Measurements from ENCODE around the gene PDSS2.

Gene PDSS2

GRCh38 chr6:107244082-107244741 lies 215.2 kb downstream of the PDSS2 start:
- Histone ChIP-seq H3K27me3 (ENCODE audit: insufficient read depth, low read length) (no peaks in the 10 kb centered on the region), H3K36me3 (ENCODE audit: insufficient read depth, low read length) (no peaks in the 10 kb centered on the region), H3K4me1 (ENCODE audit: control insufficient read depth, insufficient read depth, low read length, unreplicated experiment) (peaks cover 11% of the 10 kb centered on the region), H3K79me2 (ENCODE audit: control insufficient read depth, insufficient read depth, low read length, unreplicated experiment) (no peaks in the 10 kb centered on the region), H2AFZ (ENCODE audit: low read length, unreplicated experiment) (no peak overlapping the region), H3K4me3 (ENCODE audit: low read depth, low read length) (no peak overlapping the region), H3K27ac (ENCODE audit: low read depth, low read length) (no peak overlapping the region)

- H3K36me3 ChIP-seq (ENCODE audit: insufficient read depth, low read length) = no peaks in the 10 kb centered on the region
- no peaks in the 10 kb centered on the region for H3K27me3 ChIP-seq (ENCODE audit: insufficient read depth, low read length)
- no peak overlapping the region for H3K4me3 ChIP-seq (ENCODE audit: low read depth, low read length)
- H3K27ac ChIP-seq (ENCODE audit: low read depth, low read length) = no peak overlapping the region
- H2AFZ ChIP-seq (ENCODE audit: low read length, unreplicated experiment) = no peak overlapping the region
- no peaks in the 10 kb centered on the region for H3K79me2 ChIP-seq (ENCODE audit: control insufficient read depth, insufficient read depth, low read length, unreplicated experiment)
- H3K4me1 ChIP-seq (ENCODE audit: control insufficient read depth, insufficient read depth, low read length, unreplicated experiment) = peaks cover 12% of the 10 kb centered on the region
Observed at GRCh38 chr6:107243471-107243870, 215.9 kb downstream of the PDSS2 start.

GRCh38 chr6:107237992-107238660 lies 221.2 kb downstream of the PDSS2 start:
- H3K4me1 ChIP-seq (ENCODE audit: control insufficient read depth, insufficient read depth, low read length, unreplicated experiment) = peaks cover 19% of the 10 kb centered on the region

GRCh38 chr6:107235511-107235910 lies 223.9 kb downstream of the PDSS2 start:
- H3K4me1 ChIP-seq (ENCODE audit: control insufficient read depth, insufficient read depth, low read length, unreplicated experiment) = peaks cover 19% of the 10 kb centered on the region
- H3K4me3 ChIP-seq (ENCODE audit: low read depth, low read length) = no peak overlapping the region

More at GRCh38 chr6:107237992-107238660, 221.2 kb downstream of the PDSS2 start:
- no peak overlapping the region for H2AFZ ChIP-seq (ENCODE audit: low read length, unreplicated experiment)
- no peaks in the 10 kb centered on the region; the same call in 1 of the 2 replicates for H3K36me3 ChIP-seq (ENCODE audit: insufficient read depth, low read length)
- no peaks in the 10 kb centered on the region for H3K27me3 ChIP-seq (ENCODE audit: insufficient read depth, low read length)
- no peaks in the 10 kb centered on the region for H3K79me2 ChIP-seq (ENCODE audit: control insufficient read depth, insufficient read depth, low read length, unreplicated experiment)
- H3K27ac ChIP-seq (ENCODE audit: low read depth, low read length) = no peak overlapping the region
- H3K4me3 ChIP-seq (ENCODE audit: low read depth, low read length) = no peak overlapping the region

GRCh38 chr6:107235007-107235406 lies 224.4 kb downstream of the PDSS2 start:
- Histone ChIP-seq H3K27ac (ENCODE audit: low read depth, low read length) (no peak overlapping the region), H3K36me3 (ENCODE audit: insufficient read depth, low read length) (no peaks in the 10 kb centered on the region; the same call in 1 of the 2 replicates), H3K27me3 (ENCODE audit: insufficient read depth, low read length) (no peaks in the 10 kb centered on the region), H3K4me1 (ENCODE audit: control insufficient read depth, insufficient read depth, low read length, unreplicated experiment) (peaks cover 19% of the 10 kb centered on the region), H2AFZ (ENCODE audit: low read length, unreplicated experiment) (no peak overlapping the region), H3K4me3 (ENCODE audit: low read depth, low read length) (no peak overlapping the region), H3K79me2 (ENCODE audit: control insufficient read depth, insufficient read depth, low read length, unreplicated experiment) (no peaks in the 10 kb centered on the region)

More at GRCh38 chr6:107235511-107235910, 223.9 kb downstream of the PDSS2 start:
- Histone ChIP-seq H3K27me3 (ENCODE audit: insufficient read depth, low read length) (no peaks in the 10 kb centered on the region), H3K36me3 (ENCODE audit: insufficient read depth, low read length) (no peaks in the 10 kb centered on the region; the same call in 1 of the 2 replicates), H3K27ac (ENCODE audit: low read depth, low read length) (no peak overlapping the region), H2AFZ (ENCODE audit: low read length, unreplicated experiment) (no peak overlapping the region), H3K79me2 (ENCODE audit: control insufficient read depth, insufficient read depth, low read length, unreplicated experiment) (no peaks in the 10 kb centered on the region)

- H3K27ac ChIP-seq (ENCODE audit: low read depth, low read length) = no peak overlapping the region
- H3K36me3 ChIP-seq (ENCODE audit: insufficient read depth, low read length) = no peaks in the 10 kb centered on the region
- no peaks in the 10 kb centered on the region for H3K27me3 ChIP-seq (ENCODE audit: insufficient read depth, low read length)
- H3K79me2 ChIP-seq (ENCODE audit: control insufficient read depth, insufficient read depth, low read length, unreplicated experiment) = no peaks in the 10 kb centered on the region
- no peak overlapping the region for H2AFZ ChIP-seq (ENCODE audit: low read length, unreplicated experiment)
- H3K4me1 ChIP-seq (ENCODE audit: control insufficient read depth, insufficient read depth, low read length, unreplicated experiment) = peaks cover 11% of the 10 kb centered on the region
- H3K4me3 ChIP-seq (ENCODE audit: low read depth, low read length) = no peak overlapping the region
Observed at GRCh38 chr6:107231243-107231642, 228.1 kb downstream of the PDSS2 start.

- Histone ChIP-seq H3K4me3 (ENCODE audit: low read depth, low read length) (no peak overlapping the region), H3K79me2 (ENCODE audit: control insufficient read depth, insufficient read depth, low read length, unreplicated experiment) (no peaks in the 10 kb centered on the region), H3K27me3 (ENCODE audit: insufficient read depth, low read length) (no peaks in the 10 kb centered on the region), H3K4me1 (ENCODE audit: control insufficient read depth, insufficient read depth, low read length, unreplicated experiment) (peaks cover 6% of the 10 kb centered on the region), H2AFZ (ENCODE audit: low read length, unreplicated experiment) (no peak overlapping the region), H3K36me3 (ENCODE audit: insufficient read depth, low read length) (no peaks in the 10 kb centered on the region), H3K27ac (ENCODE audit: low read depth, low read length) (no peak overlapping the region)
Observed at GRCh38 chr6:107230448-107230847, 228.9 kb downstream of the PDSS2 start.

- H2AFZ ChIP-seq (ENCODE audit: low read length, unreplicated experiment) = no peak overlapping the region
- no peaks in the 10 kb centered on the region for H3K36me3 ChIP-seq (ENCODE audit: insufficient read depth, low read length)
- no peaks in the 10 kb centered on the region for H3K27me3 ChIP-seq (ENCODE audit: insufficient read depth, low read length)
- H3K4me1 ChIP-seq (ENCODE audit: control insufficient read depth, insufficient read depth, low read length, unreplicated experiment) = peaks cover 2% of the 10 kb centered on the region
- H3K27ac ChIP-seq (ENCODE audit: low read depth, low read length) = no peak overlapping the region
- H3K4me3 ChIP-seq (ENCODE audit: low read depth, low read length) = no peak overlapping the region
- no peaks in the 10 kb centered on the region for H3K79me2 ChIP-seq (ENCODE audit: control insufficient read depth, insufficient read depth, low read length, unreplicated experiment)
Observed at GRCh38 chr6:107230024-107230423, 229.3 kb downstream of the PDSS2 start.

- H3K79me2 ChIP-seq (ENCODE audit: control insufficient read depth, insufficient read depth, low read length, unreplicated experiment) = no peaks in the 10 kb centered on the region
- H2AFZ ChIP-seq (ENCODE audit: low read length, unreplicated experiment) = no peak overlapping the region
- no peak overlapping the region for H3K27ac ChIP-seq (ENCODE audit: low read depth, low read length)
- H3K4me3 ChIP-seq (ENCODE audit: low read depth, low read length) = no peak overlapping the region
- H3K36me3 ChIP-seq (ENCODE audit: insufficient read depth, low read length) = no peaks in the 10 kb centered on the region
- no peaks in the 10 kb centered on the region for H3K27me3 ChIP-seq (ENCODE audit: insufficient read depth, low read length)
- H3K4me1 ChIP-seq (ENCODE audit: control insufficient read depth, insufficient read depth, low read length, unreplicated experiment) = no peaks in the 10 kb centered on the region
Observed at GRCh38 chr6:107228754-107229153, 230.6 kb downstream of the PDSS2 start.

- Histone ChIP-seq H2AFZ (ENCODE audit: low read length, unreplicated experiment) (no peak overlapping the region), H3K27me3 (ENCODE audit: insufficient read depth, low read length) (no peaks in the 10 kb centered on the region), H3K27ac (ENCODE audit: low read depth, low read length) (no peak overlapping the region), H3K4me1 (ENCODE audit: control insufficient read depth, insufficient read depth, low read length, unreplicated experiment) (no peaks in the 10 kb centered on the region), H3K79me2 (ENCODE audit: control insufficient read depth, insufficient read depth, low read length, unreplicated experiment) (no peaks in the 10 kb centered on the region), H3K4me3 (ENCODE audit: low read depth, low read length) (no peak overlapping the region), H3K36me3 (ENCODE audit: insufficient read depth, low read length) (no peaks in the 10 kb centered on the region)
Observed at GRCh38 chr6:107221519-107221918, 237.8 kb downstream of the PDSS2 start.

- no peaks in the 10 kb centered on the region for H3K4me1 ChIP-seq (ENCODE audit: control insufficient read depth, insufficient read depth, low read length, unreplicated experiment)
- H3K4me3 ChIP-seq (ENCODE audit: low read depth, low read length) = no peak overlapping the region
- no peaks in the 10 kb centered on the region for H3K36me3 ChIP-seq (ENCODE audit: insufficient read depth, low read length)
- H2AFZ ChIP-seq (ENCODE audit: low read length, unreplicated experiment) = no peak overlapping the region
- no peaks in the 10 kb centered on the region for H3K79me2 ChIP-seq (ENCODE audit: control insufficient read depth, insufficient read depth, low read length, unreplicated experiment)
- H3K27ac ChIP-seq (ENCODE audit: low read depth, low read length) = no peak overlapping the region
- H3K27me3 ChIP-seq (ENCODE audit: insufficient read depth, low read length) = no peaks in the 10 kb centered on the region
Observed at GRCh38 chr6:107219851-107220250, 239.5 kb downstream of the PDSS2 start.
